GM18508 (cell line): ENCODE results near the gene TOR4A.

Source experiments
- ATAC-seq: cut with Tn5 transposase; IDR thresholded peaks from one replicate; pipeline ENCODE4 v1.9.1; 2021; ENCODE audit warnings: moderate number of reproducible peaks; ENCODE audit not compliant: insufficient read depth, unreplicated experiment

The TOR4A gene

DNA sequence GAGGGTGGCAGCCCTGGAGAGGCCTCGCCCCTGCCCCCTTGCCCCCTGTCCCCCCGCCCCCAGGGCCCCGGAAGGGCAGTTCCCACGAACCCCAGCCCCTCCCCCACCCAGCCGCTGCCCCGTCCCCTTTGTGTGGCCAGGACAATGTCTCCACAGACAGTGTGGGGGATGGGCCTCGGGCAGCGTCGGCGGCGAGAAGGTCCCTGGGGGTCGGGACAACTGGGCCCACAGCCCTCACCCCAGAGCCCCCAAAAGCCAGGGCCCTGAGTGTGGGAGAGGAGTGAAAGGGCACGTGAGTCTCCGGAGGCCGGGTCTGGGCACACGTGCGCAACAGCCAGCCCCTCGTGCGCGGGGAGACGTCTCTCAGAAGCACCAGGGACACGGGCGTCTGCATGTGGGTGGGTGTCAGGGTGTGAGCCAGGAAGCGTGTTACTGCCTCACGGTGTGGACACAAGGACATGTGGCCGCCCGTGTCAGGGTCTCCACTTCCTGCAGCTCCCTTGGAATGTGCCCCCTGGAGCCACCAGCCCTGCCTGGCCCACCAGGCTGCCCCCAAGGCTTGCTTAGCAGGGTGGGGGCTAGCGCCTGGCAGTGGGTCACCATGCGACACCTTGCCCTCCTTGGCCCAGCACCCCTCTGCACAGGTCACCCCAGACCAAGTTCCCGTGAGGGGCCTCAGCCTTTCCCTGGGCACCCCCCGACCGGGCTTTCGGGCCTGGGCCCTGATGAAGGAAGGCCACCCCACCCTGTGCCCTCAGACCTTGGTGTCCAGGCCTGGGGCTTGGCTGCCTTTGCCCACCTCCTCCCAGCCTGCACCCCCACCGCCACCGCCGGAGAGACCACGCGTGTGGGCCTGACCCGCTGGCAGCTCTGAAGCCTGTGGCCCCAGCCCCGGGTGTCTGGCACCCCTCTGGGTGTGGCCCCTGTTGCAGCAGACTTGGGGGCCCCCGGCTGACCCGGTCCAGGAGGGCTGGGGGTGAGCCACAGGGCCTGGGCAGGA, 37.3 kb downstream of the TOR4A start:
- ATAC-seq: no peak

DNA sequence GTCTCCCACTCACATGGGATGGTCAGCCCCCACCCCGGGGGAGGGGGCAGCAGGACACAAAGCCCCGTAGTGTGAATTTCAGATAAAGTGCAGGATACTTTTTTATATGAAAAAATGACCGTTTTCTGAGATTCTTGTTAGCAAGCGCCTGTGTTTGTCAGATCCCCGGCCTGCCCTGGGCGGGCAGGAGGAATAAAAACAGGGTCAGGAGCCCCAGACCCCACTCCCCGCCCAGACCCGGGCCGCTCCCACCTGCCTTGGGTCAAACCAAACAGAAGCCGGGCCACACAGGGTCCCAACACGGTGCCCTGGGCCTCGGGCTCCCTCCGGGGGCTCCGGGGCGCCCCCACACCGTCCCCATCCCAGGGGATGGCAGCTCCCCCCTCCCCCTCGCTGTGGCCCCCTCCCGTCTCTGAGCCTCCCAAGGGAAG, 38.1 kb downstream of the TOR4A start:
- no peak for ATAC-seq

DNA sequence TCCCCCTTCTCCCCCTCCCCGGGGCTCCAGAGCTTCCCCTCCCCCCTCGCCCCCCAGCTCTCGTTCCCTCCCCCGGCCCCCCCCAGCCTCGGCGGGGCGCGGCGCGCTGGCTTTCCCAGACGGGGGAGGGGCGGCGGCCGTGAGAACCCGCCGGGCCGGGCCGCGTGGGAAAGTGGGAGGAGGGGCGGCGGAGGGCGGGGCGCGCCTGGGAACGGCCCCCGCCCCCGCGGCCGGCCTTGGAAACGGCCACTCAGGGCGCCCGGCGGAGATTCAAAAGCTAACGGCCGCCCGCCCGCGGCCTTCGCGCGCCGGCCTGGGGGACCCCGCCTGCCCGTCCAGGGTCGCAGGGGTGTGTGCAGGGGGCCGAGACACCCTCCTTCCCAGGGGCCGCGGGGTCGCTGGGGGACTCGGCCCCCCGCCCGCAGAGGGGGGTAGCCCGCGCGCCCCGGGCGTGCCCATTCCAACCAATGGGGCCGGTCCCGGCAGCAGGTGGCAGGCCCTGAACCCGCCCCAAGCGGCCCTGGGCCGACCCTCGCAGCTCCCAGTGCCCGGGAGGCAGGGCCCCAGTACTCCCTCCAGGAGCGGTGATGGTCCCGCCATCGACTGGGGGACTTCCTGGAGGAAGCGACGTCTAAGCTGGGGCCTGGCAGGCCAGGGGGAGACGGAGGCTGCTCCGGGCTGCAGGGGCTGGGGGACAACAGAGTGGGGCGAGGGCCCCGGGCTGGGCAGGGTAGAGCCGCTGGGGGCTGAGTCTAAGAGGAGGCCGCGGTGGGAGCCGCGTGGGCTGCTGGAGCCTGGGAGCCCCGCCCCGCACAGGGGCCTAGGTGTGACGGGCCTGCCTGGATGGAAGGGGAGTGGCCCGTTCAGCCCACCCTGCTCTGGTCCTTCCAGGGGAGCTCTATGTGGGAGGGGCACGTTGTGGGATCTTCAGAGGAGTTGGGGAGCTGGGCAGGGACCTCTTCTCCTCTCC, 38.8 kb downstream of the TOR4A start:
- no peak for ATAC-seq

DNA sequence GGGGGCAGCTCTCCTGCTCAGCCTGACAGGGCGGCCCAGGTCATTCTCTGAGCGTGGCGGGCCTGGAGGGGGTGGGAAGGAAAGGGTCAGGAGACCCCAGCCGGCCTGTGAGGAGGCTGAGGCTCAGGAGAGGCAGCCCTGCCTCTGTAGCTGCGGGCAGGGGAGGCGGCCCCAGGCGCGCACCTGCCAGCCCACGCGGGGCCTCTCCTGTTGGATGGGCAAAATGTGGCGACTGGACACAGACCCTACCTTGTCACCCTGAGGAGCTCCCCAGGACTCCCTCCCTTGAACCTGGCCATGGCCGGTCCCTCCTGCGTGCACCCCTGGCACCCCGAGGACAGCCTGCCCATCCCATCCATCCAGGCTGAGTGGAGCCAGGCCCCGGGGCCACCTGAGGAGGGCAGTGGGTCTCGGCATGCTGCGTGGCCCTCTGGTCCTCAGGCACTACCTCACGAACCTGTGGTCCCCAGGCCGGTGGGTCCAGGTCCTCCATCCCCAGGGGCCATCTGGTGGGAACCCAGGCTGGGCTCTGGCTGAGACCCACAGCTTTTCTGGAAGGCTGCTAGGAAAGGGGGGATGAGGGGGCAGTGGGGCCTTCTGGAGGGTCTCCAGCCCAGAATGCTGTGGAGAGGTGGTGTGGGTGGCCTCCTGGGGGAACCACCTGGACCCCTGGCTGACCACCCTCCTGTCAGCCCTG, 39.6 kb downstream of the TOR4A start:
- no peak for ATAC-seq

DNA sequence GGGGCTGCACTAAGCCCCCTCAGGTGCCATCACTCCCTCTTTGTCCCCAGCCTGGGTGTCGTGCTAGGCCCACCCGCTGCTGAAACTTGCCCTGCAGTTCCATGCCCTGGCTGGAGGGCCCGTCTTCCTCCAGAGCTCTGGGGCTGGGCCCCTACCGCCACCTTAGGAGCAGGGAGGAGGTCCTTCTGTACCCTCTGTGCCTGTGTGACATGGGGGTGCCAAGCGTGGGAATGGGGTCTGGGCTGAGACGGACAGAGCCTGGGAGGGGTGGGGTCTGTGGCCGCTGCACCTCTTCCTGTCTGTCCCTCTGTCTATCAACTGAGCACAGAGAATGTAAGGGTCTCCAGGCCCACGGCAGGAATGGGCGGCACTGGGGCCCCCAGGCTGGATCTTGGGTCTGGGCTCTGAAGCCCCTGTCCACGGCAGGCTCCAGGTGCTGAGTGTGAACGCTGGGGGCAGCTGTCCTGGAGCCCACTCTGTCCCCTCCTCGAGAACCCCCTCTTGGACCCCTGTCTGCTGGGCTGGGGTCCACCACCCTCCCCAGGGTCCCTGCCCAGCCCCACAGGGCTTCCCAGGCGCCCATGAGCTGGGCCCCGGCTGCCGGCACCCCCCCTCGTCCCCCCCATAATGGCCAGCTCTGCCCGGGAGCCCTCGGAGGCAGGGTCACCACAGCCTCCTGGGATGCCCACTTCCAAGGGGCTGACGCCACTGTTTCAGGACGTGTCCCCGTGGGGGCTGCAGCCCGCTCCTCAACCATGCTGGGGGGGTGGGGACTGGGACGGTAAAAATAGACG, 40.4 kb downstream of the TOR4A start:
- ATAC-seq: no peak

DNA sequence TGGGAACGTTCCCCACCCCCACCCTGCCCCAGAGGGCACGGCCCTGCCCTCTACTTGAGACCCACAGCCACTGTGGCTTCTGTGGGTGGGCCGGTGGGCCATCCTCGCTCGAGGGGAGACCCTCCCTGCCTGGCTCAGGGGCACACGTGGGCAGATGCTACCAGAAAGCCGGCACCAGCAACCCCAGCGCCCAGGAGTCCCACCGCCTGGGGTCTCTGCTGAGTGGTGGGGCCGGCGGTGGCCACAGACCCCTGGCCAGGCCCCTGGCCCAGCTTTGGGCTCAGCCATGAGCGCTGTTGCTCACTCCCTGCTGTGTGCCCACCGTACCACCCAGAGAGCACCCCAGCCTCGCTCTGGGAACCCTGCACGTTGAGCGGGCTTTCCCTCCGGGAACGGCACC, 41.1 kb downstream of the TOR4A start:
- ATAC-seq: no peak

DNA sequence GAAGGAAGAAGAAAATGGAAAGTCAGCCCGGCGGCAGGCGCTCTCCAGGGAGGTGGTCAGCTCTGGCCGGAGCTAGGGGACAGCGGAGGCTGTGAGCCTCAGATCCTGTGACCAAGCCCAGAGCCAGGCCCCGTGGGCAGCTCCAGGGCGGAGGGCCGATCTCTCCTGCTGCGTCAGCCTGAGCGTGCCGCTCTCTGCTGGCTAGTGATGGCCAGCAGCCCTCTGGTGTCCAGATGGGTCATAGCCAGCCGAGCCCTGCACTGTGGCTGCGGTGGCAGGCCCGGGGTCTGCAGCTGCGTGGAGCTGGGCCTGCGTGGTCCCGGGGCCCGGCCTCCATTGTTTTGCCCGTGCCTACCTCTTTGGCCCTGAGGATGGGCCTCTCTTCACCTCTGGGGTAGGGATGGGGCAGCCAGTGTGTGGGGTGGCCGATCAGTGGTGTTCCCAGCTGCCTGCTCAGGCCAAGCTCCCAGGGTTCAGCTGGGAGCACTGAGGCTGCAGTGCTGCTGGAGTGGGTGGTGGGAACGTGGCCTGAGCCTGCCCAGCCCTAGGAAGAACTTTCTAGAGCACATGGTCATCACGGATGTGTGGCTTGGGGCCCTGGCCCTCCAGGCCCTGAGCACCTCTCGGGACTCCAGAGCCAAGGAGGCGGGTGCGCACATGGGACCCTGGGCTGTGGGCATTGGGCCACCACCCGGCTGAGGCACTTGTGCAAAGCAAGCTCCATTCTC, 41.6 kb downstream of the TOR4A start:
- ATAC-seq: no peak

DNA sequence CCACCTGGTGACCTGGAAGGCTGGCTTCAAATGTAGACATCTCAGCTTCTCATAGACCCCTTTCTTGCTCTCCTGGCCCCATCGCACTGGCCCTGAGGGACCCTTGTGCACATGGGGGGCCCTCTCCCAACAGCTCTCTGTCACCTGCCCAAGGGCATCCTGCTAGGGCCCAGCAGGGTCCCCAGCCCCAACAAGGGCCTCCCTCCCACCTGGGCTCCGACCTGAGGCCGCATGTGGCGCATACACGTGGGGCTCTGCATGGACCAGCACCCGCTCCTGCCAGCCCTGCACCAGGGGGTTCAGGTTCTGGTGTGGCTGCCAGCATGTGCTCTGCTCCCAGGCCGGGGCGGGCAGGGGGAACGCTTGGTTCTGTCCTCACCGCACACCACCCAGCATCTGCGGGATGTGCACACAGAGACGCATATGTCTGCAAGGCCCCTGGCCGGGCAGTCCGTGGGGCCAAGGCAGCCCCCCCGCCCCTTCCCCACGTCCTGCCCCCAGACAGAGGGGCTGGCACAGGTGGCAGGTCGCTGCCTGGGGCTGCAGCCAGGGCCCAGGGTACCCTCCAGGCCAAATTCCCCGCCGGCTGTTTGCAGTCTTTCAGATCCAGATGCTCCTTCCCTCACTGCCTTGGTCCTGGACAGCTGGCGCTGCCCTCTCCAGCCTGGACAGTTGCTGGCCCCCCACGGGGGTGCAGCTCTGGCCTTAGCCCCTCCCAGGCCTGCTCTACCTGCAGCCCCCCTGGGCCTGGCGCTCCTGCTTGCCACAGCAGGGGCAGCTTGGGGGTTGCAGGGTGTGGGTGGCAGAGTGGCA, 42.4 kb downstream of the TOR4A start:
- no peak for ATAC-seq

DNA sequence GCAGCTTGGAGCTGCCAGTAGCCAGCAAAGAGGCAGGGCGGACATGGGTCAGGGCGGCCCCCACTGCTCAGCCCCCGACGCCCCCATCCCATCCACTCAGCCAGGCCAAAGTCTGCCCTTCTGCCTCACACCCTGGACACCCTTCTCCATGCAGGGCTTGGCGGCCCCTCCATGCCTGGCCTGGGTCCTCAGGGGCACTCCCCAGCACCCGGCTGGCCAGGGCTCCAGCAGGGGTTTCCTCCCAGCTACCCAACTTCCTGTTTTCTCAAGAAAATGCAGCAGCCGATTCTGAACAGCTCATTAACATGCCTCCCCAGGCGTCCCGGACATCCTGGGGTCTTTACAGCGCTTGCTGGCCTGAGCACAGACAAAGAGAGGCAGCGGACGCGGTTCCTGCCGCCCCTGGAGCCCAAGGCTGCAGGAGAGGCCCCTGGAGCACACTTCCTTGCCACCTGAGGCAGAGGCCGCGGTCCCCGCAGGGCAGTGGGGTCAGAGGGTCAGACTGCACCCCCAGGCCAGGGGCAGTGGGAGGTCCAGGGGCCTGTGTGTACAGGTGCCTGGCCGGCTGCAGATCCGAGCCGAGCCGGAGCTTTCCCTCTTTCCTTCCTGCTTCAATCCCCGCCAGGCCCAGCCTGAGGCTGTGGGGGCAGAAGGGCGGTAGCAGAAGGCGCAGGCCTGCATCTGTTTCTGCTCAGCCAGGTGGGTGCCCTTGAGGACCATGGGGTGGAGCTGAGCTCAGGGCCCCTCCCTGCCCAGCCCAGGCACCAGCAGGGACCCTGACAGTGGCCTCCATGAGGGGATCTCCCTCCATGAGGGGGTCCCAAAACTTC, 43.2 kb downstream of the TOR4A start:
- ATAC-seq: no peak

DNA sequence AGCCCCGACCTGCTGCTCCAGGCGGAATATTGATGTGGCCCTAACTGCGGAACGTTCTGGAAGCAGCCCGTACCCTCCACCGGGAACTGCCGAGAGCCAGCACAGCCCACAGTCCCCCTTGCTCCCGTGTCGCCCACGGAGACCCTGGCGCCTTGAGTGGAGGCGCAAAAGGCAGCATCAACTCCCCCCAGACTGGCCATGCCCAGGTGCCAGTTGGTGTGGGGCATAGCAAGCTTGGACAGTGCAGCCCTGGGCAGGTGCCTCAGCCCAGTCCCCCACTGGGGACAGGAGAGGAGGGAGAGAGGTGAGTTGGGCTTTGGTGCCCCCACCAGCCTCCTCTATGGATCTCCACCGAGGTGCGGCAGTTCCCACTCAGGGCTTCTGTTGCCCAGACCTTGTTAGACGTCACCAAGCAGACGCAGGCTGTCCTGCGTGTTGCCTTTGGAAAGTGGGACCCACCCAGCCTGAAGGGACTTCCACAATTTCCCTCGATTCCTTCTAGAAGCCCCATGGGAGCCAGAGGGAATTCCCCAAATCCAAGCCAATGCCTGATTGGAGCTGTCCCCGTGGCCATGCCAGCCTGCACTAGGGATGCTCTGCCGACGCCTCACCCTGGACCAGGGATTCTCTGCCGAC, 44.3 kb downstream of the TOR4A start:
- no peak for ATAC-seq

DNA sequence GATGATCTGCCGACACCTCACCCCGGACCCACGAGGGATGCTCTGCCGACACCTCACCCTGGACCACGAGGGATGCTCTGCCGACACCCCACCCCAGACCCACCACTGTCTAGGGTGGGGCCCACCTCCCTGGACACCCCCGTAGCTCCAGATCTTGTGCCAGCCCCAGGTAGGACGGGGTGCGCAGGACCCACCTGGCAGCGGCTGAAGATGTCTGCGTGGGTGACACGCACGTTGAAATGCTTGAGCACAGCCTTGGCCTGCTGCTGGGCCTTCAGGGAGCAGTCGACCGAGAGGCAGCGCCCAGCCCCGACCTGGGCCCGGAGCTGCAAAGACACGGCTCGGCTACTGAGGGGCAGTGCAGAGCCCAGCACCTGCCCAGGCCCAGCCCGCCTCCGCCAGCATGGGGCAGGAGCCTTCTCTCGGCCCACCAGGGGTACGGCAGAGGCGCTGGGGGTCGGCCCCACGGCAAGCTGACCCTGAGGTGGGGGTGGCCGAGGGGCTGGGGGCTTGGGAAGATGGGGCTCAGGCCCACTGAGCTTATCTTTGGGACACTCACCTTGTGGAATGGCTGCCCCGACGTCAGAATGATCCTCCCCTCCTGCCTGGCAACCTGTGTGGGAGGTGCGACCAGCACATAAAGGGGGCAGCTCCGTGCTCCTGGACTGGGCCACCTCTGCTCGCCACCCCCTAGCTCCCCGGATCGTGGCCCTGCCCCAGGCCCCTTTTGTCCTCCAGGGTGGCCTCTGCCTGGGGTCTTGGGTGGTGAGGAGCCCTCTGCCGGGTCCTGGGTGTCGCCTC, 46.2 kb downstream of the TOR4A start:
- ATAC-seq: no peak

DNA sequence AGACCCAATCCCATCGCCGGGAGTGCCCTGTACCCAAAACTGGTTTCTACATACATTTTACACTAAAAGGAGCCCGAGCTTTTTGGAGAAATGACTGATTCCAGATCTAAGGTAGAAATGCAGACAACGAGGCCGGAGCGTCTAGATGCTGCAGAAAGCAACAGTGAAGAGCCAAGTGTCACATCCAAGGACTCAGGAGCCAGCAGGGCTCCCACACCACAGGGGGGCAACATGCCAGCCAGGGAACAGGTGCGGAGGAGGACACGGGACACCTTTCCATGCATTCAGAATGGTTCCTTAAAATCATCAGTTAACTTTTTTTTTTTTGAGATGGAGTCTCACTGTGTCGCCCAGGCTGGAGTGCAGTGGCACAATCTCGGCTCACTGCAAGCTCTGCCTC, 47.6 kb downstream of the TOR4A start:
- ATAC-seq: no peak

DNA sequence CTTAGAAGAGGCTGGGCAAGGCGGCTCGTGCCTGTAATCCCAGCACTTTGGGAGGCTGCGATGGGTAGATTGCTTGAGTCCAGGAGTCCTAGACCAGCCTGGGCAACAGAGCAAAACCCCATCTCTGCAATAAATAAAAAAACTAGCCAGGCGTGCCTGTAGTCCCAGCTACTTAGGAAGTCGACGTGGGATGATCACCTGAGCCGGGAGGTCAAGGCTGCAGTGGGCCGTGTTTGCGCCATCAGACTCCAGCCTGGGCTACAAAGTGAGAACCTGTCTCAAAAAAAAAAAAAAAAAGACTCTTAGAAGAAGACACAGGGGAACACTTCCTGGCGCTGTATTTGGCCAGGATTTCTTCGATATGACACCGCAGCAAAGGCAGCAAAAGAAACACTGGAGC, 48.3 kb downstream of the TOR4A start:
- ATAC-seq: no peak

DNA sequence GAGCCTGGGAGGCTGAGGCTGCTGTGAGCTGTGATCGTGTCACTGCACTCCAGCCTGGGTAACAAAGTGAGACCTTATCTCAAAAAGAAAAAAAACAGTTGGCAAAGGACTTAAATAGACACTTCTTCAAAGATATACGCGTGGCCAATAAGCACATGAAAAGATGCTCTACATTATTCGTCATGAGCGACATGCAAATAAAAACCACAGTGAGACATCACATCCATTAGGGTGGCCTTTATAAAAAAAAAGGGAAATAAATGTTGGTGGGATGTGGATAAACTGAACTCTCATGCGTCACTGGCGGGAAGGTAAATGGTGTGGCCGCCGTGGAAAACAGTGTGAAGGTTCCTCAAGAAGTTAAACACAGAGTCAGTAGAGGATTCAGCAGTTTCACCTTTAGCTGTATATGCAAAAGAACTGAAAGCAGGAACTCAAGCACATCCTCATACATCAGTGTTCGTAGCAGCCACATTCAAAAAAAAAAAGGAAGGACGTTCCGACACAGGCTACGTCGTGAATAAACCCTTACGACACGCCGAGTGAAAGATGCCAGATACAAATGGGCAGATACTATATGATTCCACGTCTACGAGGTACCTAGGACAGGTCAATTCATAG, 49.0 kb downstream of the TOR4A start:
- ATAC-seq: no peak
